H1 (cell line): Measurements from ENCODE around the gene TDRKH. TPM values are rescaled to one million over a fixed set of nuclear protein-coding genes. Genes with fewer than 3 reads are reported as not detected.

ENCODE experiments used
- CTCF ChIA-PET: fragments of 300-600 bp; sonication (Branson Sonifier 250); formaldehyde crosslinking; loops from one replicate; lab custom pipeline; 2021; ENCODE audit not compliant: partially characterized antibody; lab: Charles Lee
- POLR2A ChIA-PET: fragments of 300-600 bp; sonication (Branson Sonifier 250); formaldehyde crosslinking; loops from one replicate; lab custom pipeline; 2021; ENCODE audit warnings: inconsistent platforms; ENCODE audit not compliant: partially characterized antibody; lab: Charles Lee
- DNase-seq, 2 experiments: peaks; one replicate each; pipeline versions ENCODE4 v3.0.0 to v3.0.0-alpha.2; 2010 to 2022; ENCODE audit warnings: low spot score in 2 of 2, low read depth in 1 of 2, mixed read lengths in 1 of 2
- FAIRE-seq: peaks from 2 replicates; lab custom pipeline; 2011; peaks lifted over from hg19 to GRCh38; lab: Jason Lieb, UNC
- H2AFZ ChIP-seq: 2 replicates; pipeline ENCODE4 v1.8.1; 2012; ENCODE audit warnings: low read length, inconsistent platforms
- H2AK5ac ChIP-seq: 2 replicates; pipeline ENCODE4 v1.6.1; 2013; ENCODE audit warnings: low read depth, low read length
- H2BK120ac ChIP-seq: replicated peaks from 2 replicates; pipeline ENCODE3; 2013; ENCODE audit warnings: low read depth, low read length, inconsistent platforms
- H2BK12ac ChIP-seq: 2 replicates; pipeline ENCODE4 v1.6.1; 2013; ENCODE audit warnings: low read depth, low read length
- H2BK15ac ChIP-seq: 2 replicates; pipeline ENCODE4 v1.6.1; 2013; ENCODE audit warnings: low read length
- H2BK20ac ChIP-seq: 2 replicates; pipeline ENCODE4 v1.6.1; 2013; ENCODE audit warnings: low read length
- H2BK5ac ChIP-seq: 2 replicates; pipeline ENCODE4 v1.6.1; 2013; ENCODE audit warnings: low read depth, low read length
- H3K14ac ChIP-seq: 2 replicates; pipeline ENCODE4 v1.6.1; 2013; ENCODE audit warnings: inconsistent platforms; ENCODE audit not compliant: insufficient read length
- H3K18ac ChIP-seq: 2 replicates; pipeline ENCODE4 v1.6.1; 2013; ENCODE audit warnings: low read length; ENCODE audit errors: extremely low read depth
- H3K23ac ChIP-seq: 2 replicates; pipeline ENCODE4 v1.6.1; 2013; ENCODE audit warnings: inconsistent platforms; ENCODE audit not compliant: insufficient read length
- H3K23me2 ChIP-seq: 2 replicates; pipeline ENCODE4 v1.6.1; 2013; ENCODE audit warnings: low read depth, low read length
- H3K27ac ChIP-seq: 2 replicates; pipeline ENCODE4 v1.6.1; 2011; ENCODE audit warnings: low read depth, low read length, inconsistent platforms
- H3K27me3 ChIP-seq, 4 experiments: replicated peaks in 1 of 4; 1 replicate in 1 of 4; 2 replicates in 3 of 4; pipeline versions ENCODE4 v1.6.1 to v1.8.1; 2011 to 2013; ENCODE audit warnings: low read length in 3 of 4, mild to moderate bottlenecking in 3 of 4, inconsistent platforms in 2 of 4, mixed read lengths in 2 of 4, moderate library complexity in 1 of 4; ENCODE audit not compliant: control insufficient read depth in 3 of 4, insufficient read depth in 3 of 4; ENCODE audit errors: extremely low read depth in 1 of 4
- H3K36me3 ChIP-seq, 4 experiments: 2 replicates each; pipeline versions ENCODE4 v1.6.1 to v1.8.1; 2011 to 2013; ENCODE audit warnings: mild to moderate bottlenecking in 4 of 4, low read length in 3 of 4, moderate library complexity in 2 of 4, control low read depth in 1 of 4, inconsistent platforms in 1 of 4; ENCODE audit not compliant: insufficient read depth in 4 of 4, control insufficient read depth in 2 of 4
- H3K4ac ChIP-seq: replicated peaks from 2 replicates; pipeline ENCODE3; 2013; ENCODE audit warnings: low read length, low read depth, mixed read lengths, inconsistent platforms; ENCODE audit not compliant: insufficient read length
- H3K4me1 ChIP-seq, 4 experiments: replicated peaks in 1 of 4; 1 replicate in 1 of 4; 2 replicates in 3 of 4; pipeline versions ENCODE4 v1.6.1 to v1.8.1; 2011 to 2013; ENCODE audit warnings: low read length in 3 of 4, inconsistent platforms in 2 of 4, mixed read lengths in 1 of 4; ENCODE audit not compliant: insufficient read depth in 4 of 4, control insufficient read depth in 3 of 4
- H3K4me2 ChIP-seq, 2 experiments: 2 replicates each; pipeline versions ENCODE4 v1.6.1 to v1.8.1; 2011 to 2013; ENCODE audit warnings: low read depth in 2 of 2, low read length in 2 of 2, control low read depth in 1 of 2, inconsistent platforms in 1 of 2, mild to moderate bottlenecking in 1 of 2; ENCODE audit not compliant: insufficient read depth in 1 of 2
- H3K4me3 ChIP-seq, 4 experiments: fragments of 200-600, 300-600 bp in 1 of 4; sonication (generic), shearing (Covaris generic), sonication (Bioruptor Twin) in 1 of 4; 2 replicates each; pipeline versions ENCODE4 v1.5.1 to v1.8.1; 2011 to 2016; ENCODE audit warnings: low read length in 4 of 4, low read depth in 3 of 4, control low read depth in 2 of 4, inconsistent platforms in 2 of 4, mild to moderate bottlenecking in 2 of 4, mixed read lengths in 1 of 4, moderate library complexity in 1 of 4; ENCODE audit not compliant: insufficient read depth in 2 of 4; ENCODE audit errors: extremely low read depth in 1 of 4
- H3K56ac ChIP-seq: replicated peaks from 2 replicates; pipeline ENCODE3; 2013; ENCODE audit warnings: low read depth, mild to moderate bottlenecking, mixed read lengths, low read length, inconsistent platforms; ENCODE audit not compliant: insufficient read length
- H3K79me1 ChIP-seq: 2 replicates; pipeline ENCODE4 v1.6.1; 2013; ENCODE audit warnings: low read depth, low read length, control low read depth
- H3K79me2 ChIP-seq, 2 experiments: 2 replicates each; pipeline versions ENCODE4 v1.6.1 to v1.8.1; 2012 to 2013; ENCODE audit warnings: low read length in 2 of 2, mild to moderate bottlenecking in 2 of 2, inconsistent platforms in 1 of 2; ENCODE audit not compliant: insufficient read depth in 2 of 2, control insufficient read depth in 1 of 2
- H3K9ac ChIP-seq, 4 experiments: replicated peaks in 1 of 4; 1 replicate in 1 of 4; 2 replicates in 3 of 4; pipeline versions ENCODE4 v1.6.1 to v1.8.1; 2011 to 2013; ENCODE audit warnings: low read depth in 3 of 4, low read length in 3 of 4, control low read depth in 2 of 4, mild to moderate bottlenecking in 2 of 4, moderate library complexity in 2 of 4, inconsistent platforms in 1 of 4; ENCODE audit errors: extremely low read depth in 1 of 4
- H3K9me3 ChIP-seq, 2 experiments: 2 replicates each; pipeline versions ENCODE4 v1.6.1 to v1.8.1; 2012 to 2013; ENCODE audit warnings: mild to moderate bottlenecking in 2 of 2, moderate library complexity in 2 of 2, control low read depth in 1 of 2, inconsistent platforms in 1 of 2, low read depth in 1 of 2, low read length in 1 of 2, mixed read lengths in 1 of 2; ENCODE audit not compliant: insufficient read depth in 2 of 2
- H4K20me1 ChIP-seq, 2 experiments: replicated peaks in 1 of 2; 2 replicates each; pipeline versions ENCODE3 to v1.8.1; 2011 to 2013; ENCODE audit warnings: inconsistent platforms in 2 of 2, low read length in 2 of 2, mild to moderate bottlenecking in 1 of 2; ENCODE audit not compliant: insufficient read depth in 2 of 2, control insufficient read depth in 1 of 2
- H4K5ac ChIP-seq: 2 replicates; pipeline ENCODE4 v1.6.1; 2013; ENCODE audit warnings: low read length, low read depth, mixed read lengths, inconsistent platforms; ENCODE audit not compliant: insufficient read length
- H4K8ac ChIP-seq: 2 replicates; pipeline ENCODE4 v1.8.0; 2013; ENCODE audit warnings: mild to moderate bottlenecking, moderate library complexity, low read length, inconsistent platforms; ENCODE audit not compliant: insufficient read depth; ENCODE audit errors: extremely low read depth
- H4K91ac ChIP-seq: replicated peaks from 2 replicates; pipeline ENCODE3; 2013; ENCODE audit warnings: low read length, mixed read lengths, inconsistent platforms; ENCODE audit not compliant: insufficient read length
- ASH2L ChIP-seq: fragments of 200-600, 300-600 bp; sonication (generic); IDR thresholded peaks from one replicate; pipeline ENCODE4 v1.7.1; 2017; ENCODE audit warnings: low read length
- CBX5 ChIP-seq: fragments of 300-800, 300-1000 bp; sonication (generic); IDR thresholded peaks from 2 replicates; pipeline ENCODE4 v1.7.1; 2016; ENCODE audit warnings: antibody characterized with exemption, low read length, low read depth
- CHD1 ChIP-seq: IDR thresholded peaks from 2 replicates; pipeline ENCODE4 v1.6.1; 2012; ENCODE audit warnings: low read depth, low read length, improper control_type of control experiment
- CREB1 ChIP-seq: IDR thresholded peaks from 2 replicates; pipeline ENCODE4 v1.6.1; 2012; ENCODE audit warnings: inconsistent platforms
- HDAC6 ChIP-seq: IDR thresholded peaks from one replicate; pipeline ENCODE4 v1.7.1; 2012; ENCODE audit warnings: low read depth, mild to moderate bottlenecking, inconsistent platforms, low read length, moderate library complexity
- MAFK ChIP-seq: IDR thresholded peaks from 2 replicates; pipeline ENCODE4 v1.6.1; 2012; ENCODE audit warnings: low read depth, mild to moderate bottlenecking, improper control_type of control experiment, low read length
- NANOG ChIP-seq: IDR thresholded peaks from 2 replicates; pipeline ENCODE4 v1.6.1; 2011; ENCODE audit warnings: low read length, low read depth, mild to moderate bottlenecking, inconsistent platforms; ENCODE audit not compliant: insufficient read depth, poor library complexity, severe bottlenecking
- PHF8 ChIP-seq: fragments of 200-600 bp; sonication (generic); conservative IDR thresholded peaks from 2 replicates; pipeline ENCODE4 v1.7.1; 2012; ENCODE audit warnings: low read depth, mild to moderate bottlenecking, inconsistent platforms, low read length, moderate library complexity
- POU5F1 ChIP-seq: IDR thresholded peaks from 2 replicates; pipeline ENCODE4 v1.6.1; 2011; ENCODE audit warnings: low read depth, mild to moderate bottlenecking, low read length, moderate library complexity
- RFX5 ChIP-seq: IDR thresholded peaks from 2 replicates; pipeline ENCODE4 v1.6.1; 2011; ENCODE audit warnings: low read depth, low read length, improper control_type of control experiment, borderline replicate concordance
- RXRA ChIP-seq: IDR thresholded peaks from 2 replicates; pipeline ENCODE4 v1.6.1; 2011; ENCODE audit warnings: low read depth, mild to moderate bottlenecking, low read length, moderate library complexity; ENCODE audit not compliant: insufficient read depth
- SAP30 ChIP-seq: fragments of 300-600 bp; sonication (generic); IDR thresholded peaks from 2 replicates; pipeline ENCODE4 v1.7.1; 2012; ENCODE audit warnings: low read length, moderate library complexity, mild to moderate bottlenecking, inconsistent platforms; ENCODE audit not compliant: insufficient read depth, insufficient replicate concordance
- SP2 ChIP-seq: IDR thresholded peaks from 2 replicates; pipeline ENCODE4 v1.6.1; 2012; ENCODE audit warnings: mild to moderate bottlenecking, low read length, inconsistent platforms
- SP4 ChIP-seq: IDR thresholded peaks from 2 replicates; pipeline ENCODE4 v1.6.1; 2012; ENCODE audit warnings: low read length, inconsistent platforms
- TAF1 ChIP-seq: IDR thresholded peaks from 2 replicates; pipeline ENCODE4 v1.6.1; 2011; ENCODE audit warnings: mild to moderate bottlenecking, low read depth, low read length
- WGBS, 2 experiments: shearing (Covaris generic) in 1 of 2; methylation state at CpG; one replicate each; pipeline versions ENCODE4 v1.1.6 to v1.1.7; 2013 to 2015; ENCODE audit warnings: low lambda C conversion rate in 2 of 2, mixed read lengths in 2 of 2, inconsistent platforms in 1 of 2, low coverage in 1 of 2, missing lambda C conversion rate in 1 of 2; ENCODE audit not compliant: insufficient replicate concordance in 2 of 2, insufficient coverage in 1 of 2, insufficient read length in 1 of 2; ENCODE audit errors: extremely low coverage in 1 of 2, missing lambda C conversion rate in 1 of 2; 5-methylcytosine and 5-hydroxymethylcytosine counted together
- polyA plus RNA-seq, 7 experiments: library from polyadenylated mRNA; depleted of rRNA in 3 of 7; stranded (reverse) in 5 of 7; unstranded in 2 of 7; fragments of >200 nt in 5 of 7; fragments of 200-250 nt in 2 of 7; gene quantifications; 1 replicate in 5 of 7; 2 replicates in 1 of 7; 4 replicates in 1 of 7; pipeline versions ENCODE4 v1.2.1 to v1.2.3, GENCODE V29; 2011 to 2013; ENCODE audit warnings: missing spikeins in 2 of 7, mixed read lengths in 2 of 7
- total RNA-seq: library from RNA; stranded (reverse); fragmentation: NEBNext Ultra II Directional; extraction: Animal tissue kit (Norgen Biotek cat#: 25700); gene quantifications from 2 replicates; pipeline ENCODE4 v1.2.1, GENCODE V29; 2021

TDRKH gene
- total and polyA plus RNA-seq, 2 of the 8 experiments (the other 6 are each of a cell fraction or from before 2014, with no cell fraction given), result 9.9 to 26.1 TPM

DNA sequence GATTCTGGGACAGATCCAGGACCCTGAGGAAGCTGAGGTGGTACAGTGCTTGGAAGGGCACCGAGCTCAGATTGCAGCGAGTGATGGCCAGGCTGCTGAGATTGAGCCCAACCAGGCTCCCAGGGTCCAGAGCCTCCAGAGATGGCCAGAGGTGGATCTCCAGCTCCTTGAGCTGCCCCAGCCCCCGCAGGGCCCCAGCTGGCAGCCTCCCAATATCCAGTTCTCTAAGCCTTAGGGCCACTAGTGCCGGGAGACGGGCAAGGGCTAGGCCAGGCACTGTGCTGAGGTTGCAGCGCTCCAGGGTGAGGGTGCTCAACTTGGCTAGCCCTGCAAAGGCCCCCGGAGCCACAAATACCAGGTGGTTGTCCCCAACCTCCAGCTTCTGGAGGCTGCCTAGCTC, 11.5 kb upstream of the TDRKH start:
- H3K4me2 ChIP-seq, result no peak overlapping the region
- no peaks in the 10 kb centered on the region for H3K23me2 ChIP-seq
- H3K4ac ChIP-seq, result no peak overlapping the region
- no peak overlapping the region for H2BK20ac ChIP-seq
- H3K9ac ChIP-seq, result no peak overlapping the region
- no peak for DNase-seq
- no peaks in the 10 kb centered on the region; a peak in 1 of 7 replicates for H3K4me1 ChIP-seq
- H3K27me3 ChIP-seq, result peaks cover 0 to 3% (median 1%) of the 10 kb centered on the region in 4 experiments; a peak in 1 of 7 replicates
- WGBS, 2 experiments, result 96% methylated on average over 7 of the region's 7 CpGs; no CpG with 5 or more reads in 1 of the 2 experiments
- no peaks in the 10 kb centered on the region for H4K20me1 ChIP-seq
- H2BK12ac ChIP-seq, result no peak overlapping the region
- H2AFZ ChIP-seq, result no peak overlapping the region
- no peak overlapping the region for H3K4me3 ChIP-seq
- H4K91ac ChIP-seq, result no peak overlapping the region
- no peak overlapping the region for H3K27ac ChIP-seq
- H3K36me3 ChIP-seq, result no peaks in the 10 kb centered on the region
- no peak overlapping the region for H3K14ac ChIP-seq
- H3K23ac ChIP-seq, result no peak overlapping the region
- FAIRE-seq, result no peak
- H3K56ac ChIP-seq, result no peak overlapping the region
- H4K8ac ChIP-seq, result 0 out of 2 replicates have a peak overlapping the region, but pooled peaks have one; percentile 8
- H2AK5ac ChIP-seq, result no peak overlapping the region
- no peaks in the 10 kb centered on the region for H3K9me3 ChIP-seq
- no peaks in the 10 kb centered on the region for H3K79me1 ChIP-seq
- H2BK5ac ChIP-seq, result no peak overlapping the region
- no peaks in the 10 kb centered on the region for H3K79me2 ChIP-seq
- H4K5ac ChIP-seq, result no peak overlapping the region
- no peak overlapping the region for H2BK120ac ChIP-seq
- H3K18ac ChIP-seq, result no peak overlapping the region
- H2BK15ac ChIP-seq, result no peak overlapping the region
- CTCF ChIA-PET, result interaction anchor here (1.6 to 2.4 kb wide), 4 partner anchors 10 to 33 kb away, joined by 5 to 9 read pairs (median 8); partner anchors contain the start of gene TDRKH
- POLR2A ChIA-PET, result interaction anchor here (1.4 to 3.2 kb wide), 2 partner anchors 10 to 39 kb away, joined by 3 to 9 read pairs; partner anchors contain the start of gene MRPL9
- TF ChIP-seq CBX5 (no peak), ASH2L (no peak), TAF1 (no peak), CHD1 (no peak), HDAC6 (no peak), MAFK (no peak), SP2 (no peak), RXRA (no peak), RFX5 (no peak), POU5F1 (no peak), CREB1 (no peak), SP4 (no peak), SAP30 (no peak), PHF8 (no peak), NANOG (no peak)
